ENCODE measurements around the gene CLRN1. TPM values are rescaled to one million over a fixed set of nuclear protein-coding genes. Genes with fewer than 3 reads are reported as not detected.

Gene CLRN1
- total RNA-seq, 2 donors from 2014 or later, result not detected

DNA sequence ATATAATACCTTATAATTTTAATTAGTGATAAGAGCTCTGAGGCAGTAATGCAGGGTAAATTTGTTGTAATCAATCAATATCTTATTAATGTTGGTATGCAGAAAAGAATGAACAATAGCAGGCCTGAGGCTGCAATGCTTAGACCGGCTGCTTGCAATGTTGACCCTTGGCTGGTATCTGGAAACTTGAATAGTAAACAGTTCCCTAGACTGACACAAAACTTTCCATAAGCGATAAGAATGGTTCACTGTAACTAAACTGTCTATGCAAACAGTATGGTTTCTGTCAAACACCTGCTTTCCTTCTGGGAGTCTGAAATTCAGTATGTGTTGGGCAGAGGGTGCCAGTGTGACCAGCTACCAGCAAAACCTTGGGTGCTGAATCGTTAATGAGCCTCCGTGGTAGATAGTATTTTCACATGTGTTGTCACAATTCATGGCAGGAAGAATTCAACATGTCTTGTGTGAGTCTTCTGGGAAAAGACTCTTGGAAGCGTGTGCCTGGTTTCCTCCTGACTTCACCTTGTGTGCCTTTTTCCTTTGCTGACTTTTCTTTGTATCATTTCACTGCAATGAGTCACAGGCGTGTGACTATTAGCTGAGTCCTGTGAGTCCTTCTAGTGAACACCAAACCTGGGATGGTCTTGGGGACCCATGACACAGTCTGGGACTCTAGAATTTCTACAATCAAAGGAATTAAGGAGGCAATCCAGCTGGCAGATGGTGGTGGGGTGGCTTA lies 30.7 kb upstream of the CLRN1 start:
- Histone ChIP-seq H3K4me3 (no peak overlapping the region), H3K4me1 (no peaks in the 10 kb centered on the region), H3K27ac (no peak overlapping the region), H3K9me3 (no peaks in the 10 kb centered on the region), H3K36me3 (no peaks in the 10 kb centered on the region), H3K27me3 (no peaks in the 10 kb centered on the region)
- no peak for DNase-seq (ENCODE audit: low spot score)
- TF ChIP-seq, protein P1, sequence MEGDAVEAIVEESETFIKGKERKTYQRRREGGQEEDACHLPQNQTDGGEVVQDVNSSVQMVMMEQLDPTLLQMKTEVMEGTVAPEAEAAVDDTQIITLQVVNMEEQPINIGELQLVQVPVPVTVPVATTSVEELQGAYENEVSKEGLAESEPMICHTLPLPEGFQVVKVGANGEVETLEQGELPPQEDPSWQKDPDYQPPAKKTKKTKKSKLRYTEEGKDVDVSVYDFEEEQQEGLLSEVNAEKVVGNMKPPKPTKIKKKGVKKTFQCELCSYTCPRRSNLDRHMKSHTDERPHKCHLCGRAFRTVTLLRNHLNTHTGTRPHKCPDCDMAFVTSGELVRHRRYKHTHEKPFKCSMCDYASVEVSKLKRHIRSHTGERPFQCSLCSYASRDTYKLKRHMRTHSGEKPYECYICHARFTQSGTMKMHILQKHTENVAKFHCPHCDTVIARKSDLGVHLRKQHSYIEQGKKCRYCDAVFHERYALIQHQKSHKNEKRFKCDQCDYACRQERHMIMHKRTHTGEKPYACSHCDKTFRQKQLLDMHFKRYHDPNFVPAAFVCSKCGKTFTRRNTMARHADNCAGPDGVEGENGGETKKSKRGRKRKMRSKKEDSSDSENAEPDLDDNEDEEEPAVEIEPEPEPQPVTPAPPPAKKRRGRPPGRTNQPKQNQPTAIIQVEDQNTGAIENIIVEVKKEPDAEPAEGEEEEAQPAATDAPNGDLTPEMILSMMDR (IDR thresholded peaks at IDR 0.05), result no peak

GRCh38 chr3:151002003-151002981 lies 29.8 kb upstream of the CLRN1 start:
- DNase-seq (ENCODE audit: low spot score), result no peak
- TF ChIP-seq, protein P1 (IDR thresholded peaks at IDR 0.05), result no peak
- no peaks in the 10 kb centered on the region for H3K4me1 ChIP-seq
- no peaks in the 10 kb centered on the region for H3K27me3 ChIP-seq
- H3K36me3 ChIP-seq, result no peaks in the 10 kb centered on the region
- H3K9me3 ChIP-seq, result no peaks in the 10 kb centered on the region
- no peak overlapping the region for H3K27ac ChIP-seq
- no peak overlapping the region for H3K4me3 ChIP-seq

DNA sequence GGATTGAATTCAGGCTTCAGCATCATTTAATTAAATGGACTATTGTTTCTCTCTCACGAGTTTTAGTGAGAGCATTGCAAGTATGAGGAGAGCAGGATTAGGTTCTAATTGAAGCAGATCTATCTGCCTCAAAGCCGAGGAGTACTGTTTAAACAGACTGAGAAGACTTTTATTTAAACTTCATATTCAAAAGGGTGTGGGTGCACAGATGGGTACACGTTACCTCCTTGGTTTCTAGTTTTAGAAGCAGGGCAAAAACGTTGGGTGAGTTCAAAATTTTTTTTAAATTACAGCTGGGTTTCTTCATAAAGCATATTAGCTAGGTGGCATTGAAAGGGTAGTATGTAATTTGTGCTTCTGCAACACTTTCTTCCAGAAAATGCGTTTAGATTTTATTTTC lies 26.5 kb upstream of the CLRN1 start:
- H3K36me3 ChIP-seq, result no peaks in the 10 kb centered on the region

DNA sequence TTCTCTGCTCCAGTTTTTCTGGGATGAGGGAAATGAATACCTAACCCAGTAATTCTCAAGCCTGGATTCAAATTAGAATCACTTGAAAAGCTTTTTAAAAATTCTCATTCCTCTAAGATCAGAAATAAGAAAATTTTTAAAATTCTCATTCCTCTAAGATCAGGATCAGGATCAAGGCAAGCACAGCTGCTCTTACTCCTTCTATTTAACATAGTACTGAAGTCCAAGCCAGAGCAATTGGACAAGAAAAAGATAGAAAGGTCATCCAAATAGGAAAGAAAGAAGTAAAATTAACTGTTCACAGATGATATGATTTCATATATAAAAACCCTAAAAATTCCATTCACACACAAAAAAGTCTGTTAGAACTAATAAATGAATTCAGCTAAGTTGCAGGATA lies 24.2 kb upstream of the CLRN1 start:
- H3K4me3 ChIP-seq, result no peak overlapping the region

More for the DNA sequence above, 26.5 kb upstream of the CLRN1 start:
- Histone ChIP-seq H3K27ac (no peak overlapping the region), H3K9me3 (no peaks in the 10 kb centered on the region), H3K4me1 (no peaks in the 10 kb centered on the region), H3K27me3 (no peaks in the 10 kb centered on the region), H3K4me3 (no peak overlapping the region)
- DNase-seq (ENCODE audit: low spot score), result no peak
- TF ChIP-seq, protein P1 (IDR thresholded peaks at IDR 0.05), result no peak

GRCh38 chr3:150995510-150995909 lies 23.0 kb upstream of the CLRN1 start:
- DNase-seq (ENCODE audit: low spot score), result no peak
- TF ChIP-seq, protein P1 (IDR thresholded peaks at IDR 0.05), result no peak
- no peak overlapping the region for H3K27ac ChIP-seq
- no peaks in the 10 kb centered on the region for H3K36me3 ChIP-seq
- H3K27me3 ChIP-seq, result no peaks in the 10 kb centered on the region
- no peak overlapping the region for H3K4me3 ChIP-seq
- H3K9me3 ChIP-seq, result no peaks in the 10 kb centered on the region
- no peaks in the 10 kb centered on the region for H3K4me1 ChIP-seq

More for the DNA sequence above, 24.2 kb upstream of the CLRN1 start:
- H3K9me3 ChIP-seq, result no peaks in the 10 kb centered on the region
- H3K27me3 ChIP-seq, result no peaks in the 10 kb centered on the region
- H3K27ac ChIP-seq, result no peak overlapping the region
- no peak for DNase-seq (ENCODE audit: low spot score)
- H3K36me3 ChIP-seq, result no peaks in the 10 kb centered on the region
- TF ChIP-seq, protein P1 (IDR thresholded peaks at IDR 0.05), result no peak
- H3K4me1 ChIP-seq, result no peaks in the 10 kb centered on the region
